Measurements from ENCODE around the gene GAK. TPM values are rescaled to one million over a fixed set of nuclear protein-coding genes. Genes with fewer than 3 reads are reported as not detected.

The GAK gene
- total RNA-seq, 4 donors from 2014 or later: 230 to 882 (median 305) TPM

DNA sequence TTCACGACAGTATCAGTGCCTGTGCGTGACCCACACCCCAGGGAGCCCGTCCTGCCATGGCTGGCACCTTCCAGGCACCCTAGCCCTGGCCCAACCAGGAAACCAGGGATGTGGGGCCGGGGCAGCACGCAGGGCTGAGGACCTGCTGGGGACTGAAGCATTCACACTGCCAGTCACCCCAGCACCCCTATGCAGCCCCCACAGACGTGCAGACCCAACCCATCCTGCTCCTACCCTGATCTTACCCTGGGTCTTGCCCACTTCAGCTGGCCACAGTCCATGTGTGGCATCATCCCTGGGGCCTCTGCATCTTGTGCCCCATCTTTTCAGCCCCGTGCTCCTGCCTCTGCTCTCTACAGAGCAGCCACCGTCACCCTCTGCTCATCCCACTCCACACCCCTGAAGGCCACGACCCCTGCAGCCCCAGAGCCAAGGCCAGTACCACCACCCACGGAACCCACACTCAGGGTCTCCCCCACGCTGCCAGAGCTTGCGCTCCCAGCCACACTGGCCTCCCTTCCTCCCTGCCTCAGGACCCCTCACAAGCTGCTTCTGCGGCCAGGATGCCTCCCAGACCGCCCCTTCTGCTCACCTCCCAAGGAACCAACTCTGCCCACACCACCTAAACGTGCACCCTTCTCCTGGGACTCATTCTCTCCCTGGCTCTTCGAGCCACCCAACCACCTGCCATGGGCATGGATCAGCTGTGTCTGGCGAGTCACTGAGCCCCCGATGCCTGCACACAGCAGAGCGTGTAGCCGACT is 25.6 kb downstream of the GAK start:
- no peak for DNase-seq
- Histone ChIP-seq H3K4me1 (no peaks in the 10 kb centered on the region), H3K27ac (no peak overlapping the region), H3K9me3 (no peaks in the 10 kb centered on the region), H3K36me3 (peaks cover 0 to 19% (median 8%) of the 10 kb centered on the region in 4 donors), H3K4me3 (no peak overlapping the region), H3K27me3 (no peaks in the 10 kb centered on the region)
- 89 to 98% methylated on average over 3 to 20 of the region's 20 CpGs for WGBS, 2 donors (ENCODE audit: low coverage in 1 of 2)
- in situ Hi-C loops (cut with MboI; ENCODE audit: low pct_ligation_motif_present in 1 of 4, low pct_unique_long_range_greater_than_20kb in 1 of 4, low sequenced_read_pairs in 3 of 4): no loop called here
- TF ChIP-seq POLR2A (IDR thresholded peaks at IDR 0.05): no peak
- no peak for TF ChIP-seq EP300 (IDR thresholded peaks at IDR 0.05; ENCODE audit: low read depth)
- TF ChIP-seq, protein P1, sequence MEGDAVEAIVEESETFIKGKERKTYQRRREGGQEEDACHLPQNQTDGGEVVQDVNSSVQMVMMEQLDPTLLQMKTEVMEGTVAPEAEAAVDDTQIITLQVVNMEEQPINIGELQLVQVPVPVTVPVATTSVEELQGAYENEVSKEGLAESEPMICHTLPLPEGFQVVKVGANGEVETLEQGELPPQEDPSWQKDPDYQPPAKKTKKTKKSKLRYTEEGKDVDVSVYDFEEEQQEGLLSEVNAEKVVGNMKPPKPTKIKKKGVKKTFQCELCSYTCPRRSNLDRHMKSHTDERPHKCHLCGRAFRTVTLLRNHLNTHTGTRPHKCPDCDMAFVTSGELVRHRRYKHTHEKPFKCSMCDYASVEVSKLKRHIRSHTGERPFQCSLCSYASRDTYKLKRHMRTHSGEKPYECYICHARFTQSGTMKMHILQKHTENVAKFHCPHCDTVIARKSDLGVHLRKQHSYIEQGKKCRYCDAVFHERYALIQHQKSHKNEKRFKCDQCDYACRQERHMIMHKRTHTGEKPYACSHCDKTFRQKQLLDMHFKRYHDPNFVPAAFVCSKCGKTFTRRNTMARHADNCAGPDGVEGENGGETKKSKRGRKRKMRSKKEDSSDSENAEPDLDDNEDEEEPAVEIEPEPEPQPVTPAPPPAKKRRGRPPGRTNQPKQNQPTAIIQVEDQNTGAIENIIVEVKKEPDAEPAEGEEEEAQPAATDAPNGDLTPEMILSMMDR (IDR thresholded peaks at IDR 0.05): no peak
- TF ChIP-seq POLR2AphosphoS5 (IDR thresholded peaks at IDR 0.05): no peak
- intact Hi-C loops (cut with DNase I; ENCODE audit: low total_unique reads): no loop called here

DNA sequence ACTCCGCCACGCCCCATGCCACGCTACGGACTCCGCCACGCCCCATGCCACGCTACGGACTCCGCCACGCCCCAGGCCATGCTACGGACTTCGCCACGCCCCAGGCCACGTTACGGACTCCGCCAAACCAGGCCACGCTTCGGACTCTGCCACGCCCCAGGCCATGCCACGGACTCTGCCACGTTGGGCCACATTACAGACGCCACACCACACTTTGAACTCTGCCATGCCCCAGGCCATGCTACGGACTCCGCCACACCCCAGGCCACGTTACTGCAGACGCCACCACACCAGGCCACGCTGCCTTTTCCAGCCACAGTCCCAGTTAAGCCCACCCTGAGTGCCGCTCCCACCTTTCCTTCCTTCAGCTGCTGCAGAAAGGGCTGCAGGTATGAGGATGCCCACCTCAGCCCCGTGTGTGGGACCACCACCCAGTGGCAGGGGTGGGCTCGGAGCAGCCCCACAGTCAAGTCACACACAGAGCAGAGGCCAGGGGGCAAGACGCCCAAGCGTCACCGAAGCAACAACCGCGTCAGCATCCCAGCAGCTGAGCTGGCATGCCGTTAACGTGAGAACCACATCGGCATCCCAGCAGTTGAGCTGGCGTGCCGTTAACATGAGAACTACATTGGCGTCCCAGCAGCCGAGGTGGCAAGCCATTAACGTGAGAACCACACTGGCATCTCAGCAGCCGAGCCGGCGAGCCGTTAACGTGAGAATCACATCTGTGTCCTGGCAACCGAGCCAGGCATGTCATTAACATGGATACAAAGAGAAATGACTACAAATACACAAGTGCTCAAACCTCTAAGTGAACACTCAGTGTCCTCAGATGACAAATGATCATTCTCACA is 26.4 kb downstream of the GAK start:
- in situ Hi-C loops (cut with MboI; ENCODE audit: low pct_ligation_motif_present in 1 of 4, low pct_unique_long_range_greater_than_20kb in 1 of 4, low sequenced_read_pairs in 3 of 4): no loop called here
- no peaks in the 10 kb centered on the region for H3K4me1 ChIP-seq
- DNase-seq: no peak
- no peak overlapping the region for H3K4me3 ChIP-seq
- no peaks in the 10 kb centered on the region for H3K27me3 ChIP-seq
- WGBS, 2 donors (ENCODE audit: low coverage in 1 of 2): 96% methylated on average over 21 to 48 of the region's 49 CpGs
- H3K27ac ChIP-seq: no peak overlapping the region
- TF ChIP-seq POLR2AphosphoS5 (IDR thresholded peaks at IDR 0.05) (no peak), EP300 (IDR thresholded peaks at IDR 0.05; ENCODE audit: low read depth) (no peak), POLR2A (IDR thresholded peaks at IDR 0.05) (no peak)
- peaks cover 0 to 12% (median 5%) of the 10 kb centered on the region in 4 donors for H3K36me3 ChIP-seq
- intact Hi-C loops (cut with DNase I; ENCODE audit: low total_unique reads): no loop called here
- no peaks in the 10 kb centered on the region for H3K9me3 ChIP-seq

- DNase-seq: no peak
- H3K36me3 ChIP-seq: peaks cover 0 to 12% (median 3%) of the 10 kb centered on the region in 4 donors
- no peaks in the 10 kb centered on the region for H3K27me3 ChIP-seq
- H3K4me1 ChIP-seq: no peaks in the 10 kb centered on the region
- H3K27ac ChIP-seq: no peak overlapping the region
- no peak overlapping the region for H3K4me3 ChIP-seq
- no peaks in the 10 kb centered on the region for H3K9me3 ChIP-seq
- in situ Hi-C loops (cut with MboI; ENCODE audit: low pct_ligation_motif_present in 1 of 4, low pct_unique_long_range_greater_than_20kb in 1 of 4, low sequenced_read_pairs in 3 of 4): no loop called here
- WGBS, 2 donors (ENCODE audit: low coverage in 1 of 2): 80 to 94% methylated on average over 1 to 42 of the region's 42 CpGs
- intact Hi-C loops (cut with DNase I; ENCODE audit: low total_unique reads): no loop called here
- TF ChIP-seq EP300 (IDR thresholded peaks at IDR 0.05; ENCODE audit: low read depth): no peak
These were observed 28.8 kb downstream of the GAK start for GRCh38 chr4:903066-904046.

DNA sequence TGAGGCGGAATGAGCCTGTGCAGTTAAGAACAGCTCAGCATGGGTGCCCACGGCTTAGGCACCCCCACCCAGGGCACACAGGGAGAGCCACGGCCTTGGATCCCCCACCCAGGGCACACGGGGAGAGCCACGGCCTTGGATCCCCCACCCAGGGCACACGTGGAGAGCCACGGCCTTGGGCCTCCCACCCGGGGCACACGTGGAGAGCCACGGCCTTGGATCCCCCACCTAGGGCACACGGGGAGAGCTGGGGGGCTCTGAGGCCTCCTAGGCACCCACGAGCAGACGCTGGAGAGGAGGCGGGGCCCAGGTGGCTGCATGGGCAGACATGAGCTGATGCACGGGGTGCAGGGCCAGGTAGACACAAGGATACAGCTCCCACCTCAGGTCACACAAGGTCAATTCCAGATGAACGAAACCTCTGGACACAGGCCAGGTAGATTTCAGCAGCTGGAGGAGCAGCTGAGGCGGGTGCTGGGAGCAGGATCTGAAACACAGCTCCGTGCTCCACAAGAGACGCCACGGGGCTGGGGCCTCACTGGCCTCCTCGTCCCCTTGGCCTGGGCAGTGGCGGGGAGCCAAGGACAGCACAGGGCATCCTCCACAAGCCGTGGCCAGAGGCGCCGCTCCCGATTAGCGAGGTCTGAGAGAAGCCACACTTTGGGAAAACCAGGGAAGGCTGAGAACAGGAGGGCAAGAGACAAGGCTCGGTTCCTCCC is 30.8 kb downstream of the GAK start:
- TF ChIP-seq POLR2A (IDR thresholded peaks at IDR 0.05): no peak
- no peak for TF ChIP-seq EP300 (IDR thresholded peaks at IDR 0.05; ENCODE audit: low read depth)
- TF ChIP-seq, protein P1 (IDR thresholded peaks at IDR 0.05): no peak
- TF ChIP-seq POLR2AphosphoS5 (IDR thresholded peaks at IDR 0.05): no peak
- H3K9me3 ChIP-seq: no peaks in the 10 kb centered on the region
- in situ Hi-C loops (cut with MboI; ENCODE audit: low pct_ligation_motif_present in 1 of 4, low pct_unique_long_range_greater_than_20kb in 1 of 4, low sequenced_read_pairs in 3 of 4): no loop called here
- intact Hi-C loops (cut with DNase I; ENCODE audit: low total_unique reads): no loop called here
- H3K4me3 ChIP-seq: no peak overlapping the region
- no peak overlapping the region for H3K27ac ChIP-seq
- H3K4me1 ChIP-seq: no peaks in the 10 kb centered on the region
- no peaks in the 10 kb centered on the region for H3K27me3 ChIP-seq
- DNase-seq: no peak
- H3K36me3 ChIP-seq: peaks cover 0 to 23% (median 0%) of the 10 kb centered on the region in 4 donors
- WGBS, 2 donors (ENCODE audit: low coverage in 1 of 2): 89% methylated on average over 28 of the region's 28 CpGs; no CpG with 5 or more reads in 1 of the 2 donors

Data from transverse colon (tissue), 4 donors.